OCI-LY3 (cell line): ENCODE data around the gene HAGHL.

Source experiments
- H2AFZ ChIP-seq: fragments of 200-600, 300-600 bp; shearing (Covaris generic); 2 replicates; pipeline ENCODE4 v1.6.0; 2014; ENCODE audit warnings: antibody characterized with exemption, low read depth, low read length
- H3K27ac ChIP-seq: fragments of 200-600, 300-600 bp; sonication (generic); 2 replicates; pipeline ENCODE4 v1.5.1; 2014; ENCODE audit warnings: mild to moderate bottlenecking, low read length, moderate library complexity, mixed read lengths
- H3K27me3 ChIP-seq: fragments of 200-600, 300-600 bp; sonication (generic); 2 replicates; pipeline ENCODE4 v1.6.1; 2014; ENCODE audit warnings: low read depth, low read length, mixed read lengths
- H3K36me3 ChIP-seq: fragments of 200-600, 300-600 bp; sonication (generic); replicated peaks from 2 replicates; pipeline ENCODE3; 2014; ENCODE audit warnings: low read depth, low read length, mixed read lengths
- H3K4me1 ChIP-seq: fragments of 300-600, 200-600 bp; sonication (generic); 2 replicates; pipeline ENCODE4 v1.6.1; 2014; ENCODE audit warnings: low read length, mixed read lengths
- H3K4me2 ChIP-seq: fragments of 200-600, 300-600 bp; sonication (generic); 2 replicates; pipeline ENCODE4 v1.6.1; 2014; ENCODE audit warnings: low read length, mixed read lengths
- H3K4me3 ChIP-seq: fragments of 300-600, 200-600 bp; sonication (generic); 2 replicates; pipeline ENCODE4 v1.5.1; 2014; ENCODE audit warnings: antibody characterized with exemption, mild to moderate bottlenecking, low read length, moderate library complexity
- H3K79me2 ChIP-seq: fragments of 300-600, 200-600 bp; shearing (Covaris generic); 2 replicates; pipeline ENCODE4 v1.6.1; 2014; ENCODE audit warnings: mild to moderate bottlenecking, low read length, mixed read lengths
- H3K9ac ChIP-seq: fragments of 300-600, 200-600 bp; shearing (Covaris generic); 2 replicates; pipeline ENCODE4 v1.6.0; 2014; ENCODE audit warnings: mild to moderate bottlenecking, low read length, moderate library complexity
- H3K9me3 ChIP-seq: fragments of 200-600, 300-600 bp; shearing (Covaris generic); 2 replicates; pipeline ENCODE4 v1.6.1; 2014; ENCODE audit warnings: low read length, mixed read lengths; ENCODE audit not compliant: insufficient read depth
- H4K20me1 ChIP-seq: fragments of 200-600, 300-600 bp; sonication (generic); 2 replicates; pipeline ENCODE4 v1.6.1; 2016; ENCODE audit warnings: low read length, mixed read lengths; ENCODE audit not compliant: insufficient read depth
- CTCF ChIP-seq: fragments of 200-600, 300-600 bp; sonication (generic); IDR thresholded peaks from 2 replicates; pipeline ENCODE4 v1.5.1; 2014; ENCODE audit warnings: antibody characterized with exemption, low read length, low read depth
- EZH2phosphoT487 ChIP-seq: fragments of 200-600 bp; shearing (Covaris generic); IDR thresholded peaks from 2 replicates; pipeline ENCODE4 v1.6.1; 2018; ENCODE audit warnings: antibody characterized with exemption, mixed run types, low read depth

HAGHL gene

GRCh38 chr16:733382-734207 lies 6.7 kb downstream of the HAGHL start:
- H3K27ac ChIP-seq: no peak overlapping the region
- H3K4me2 ChIP-seq: no peak overlapping the region
- no peak overlapping the region for H3K4me3 ChIP-seq
- peaks cover 25% of the 10 kb centered on the region for H3K4me1 ChIP-seq
- peaks cover 11% of the 10 kb centered on the region for H3K36me3 ChIP-seq
- no peak overlapping the region for H2AFZ ChIP-seq
- no peaks in the 10 kb centered on the region for H3K27me3 ChIP-seq
- H4K20me1 ChIP-seq: no peaks in the 10 kb centered on the region
- no peaks in the 10 kb centered on the region for H3K9me3 ChIP-seq
- H3K9ac ChIP-seq: no peak overlapping the region
- no peaks in the 10 kb centered on the region for H3K79me2 ChIP-seq
- TF ChIP-seq CTCF (peak; percentile 59), EZH2phosphoT487 (no peak)

GRCh38 chr16:734208-734980 lies 7.5 kb downstream of the HAGHL start:
- Histone ChIP-seq H3K4me2 (no peak overlapping the region), H3K9ac (no peak overlapping the region), H3K27me3 (no peaks in the 10 kb centered on the region), H3K27ac (no peak overlapping the region), H3K9me3 (no peaks in the 10 kb centered on the region), H3K4me3 (no peak overlapping the region), H3K36me3 (peaks cover 11% of the 10 kb centered on the region), H3K4me1 (peaks cover 25% of the 10 kb centered on the region), H3K79me2 (no peaks in the 10 kb centered on the region), H2AFZ (no peak overlapping the region), H4K20me1 (no peaks in the 10 kb centered on the region)
- TF ChIP-seq EZH2phosphoT487: no peak
- no peak for TF ChIP-seq CTCF

DNA sequence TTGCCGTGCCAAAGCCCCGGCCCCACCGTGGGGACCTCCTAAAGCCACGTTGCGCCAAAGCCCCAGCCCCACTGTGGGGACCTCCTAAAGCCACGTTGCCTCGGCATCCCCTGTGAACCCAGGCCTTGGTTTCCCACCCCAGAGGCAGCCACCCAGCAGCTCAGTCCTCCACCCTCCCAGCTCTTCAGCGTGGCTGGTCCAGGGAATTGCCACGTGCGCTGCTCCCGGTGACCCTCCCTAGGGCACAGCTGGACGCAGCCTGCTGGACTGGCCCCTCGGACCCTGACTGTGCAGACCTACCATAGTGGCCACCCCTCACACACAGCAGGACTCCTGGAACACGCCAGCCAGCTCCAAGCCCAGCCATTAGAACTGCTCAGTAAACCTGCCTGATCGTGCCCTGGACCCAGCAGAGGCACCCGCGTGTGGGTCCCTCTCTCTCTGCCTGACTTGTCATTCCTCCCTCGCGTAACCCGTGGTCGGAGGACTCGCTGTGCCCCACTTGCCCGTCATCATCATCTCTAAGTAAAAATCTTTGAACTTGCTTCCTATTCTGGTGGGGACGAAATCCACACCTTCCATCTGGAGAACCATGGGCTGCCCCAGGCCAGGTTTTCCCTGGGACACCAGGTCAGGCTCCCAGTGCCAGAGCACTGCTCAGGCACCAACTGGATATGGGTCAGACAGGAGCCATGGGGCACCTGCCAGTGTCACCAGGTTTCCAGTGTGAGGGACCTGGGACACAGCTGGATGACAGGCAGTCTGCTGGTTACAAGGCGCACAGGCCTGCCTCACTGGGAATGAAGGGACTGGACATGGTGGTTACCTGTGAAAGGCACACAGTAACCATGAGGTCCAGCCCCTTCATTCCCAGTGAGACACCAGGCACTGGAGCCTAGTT lies 8.3 kb downstream of the HAGHL start:
- Histone ChIP-seq H3K27me3 (no peaks in the 10 kb centered on the region), H3K4me3 (0 out of 2 replicates have a peak overlapping the region, but pooled peaks have one; percentile 5), H4K20me1 (no peaks in the 10 kb centered on the region), H3K79me2 (peaks cover 6% of the 10 kb centered on the region; the same call in 1 of the 2 replicates), H2AFZ (no peak overlapping the region), H3K4me2 (peak overlapping the region; percentile 18), H3K36me3 (peaks cover 11% of the 10 kb centered on the region), H3K4me1 (peaks cover 30% of the 10 kb centered on the region), H3K27ac (peak overlapping the region; percentile 66), H3K9me3 (no peaks in the 10 kb centered on the region), H3K9ac (peak overlapping the region; percentile 42; the same call in 1 of the 2 replicates)
- TF ChIP-seq CTCF (no peak), EZH2phosphoT487 (no peak)
